Breast epithelium (tissue), 3 donors: ENCODE results near the gene HTT.

Experiments used
- POLR2A ChIP-seq: fragments of 450-650 bp; IDR thresholded peaks from one replicate; pipeline ENCODE4 v1.6.1; 2016; ENCODE audit warnings: antibody characterized with exemption, mild to moderate bottlenecking, moderate library complexity
- TF ChIP-seq, protein P1 (sequence below), 3 donors: fragments of 450-650 bp; IDR thresholded peaks; one replicate each; pipeline ENCODE4 v1.5.1; 2016 to 2017; ENCODE audit warnings: antibody characterized with exemption in 3 of 3, mild to moderate bottlenecking in 3 of 3, moderate library complexity in 3 of 3

GRCh38 chr4:3065551-3065950 lies 8.9 kb upstream of the HTT start:
- TF ChIP-seq, protein P1, sequence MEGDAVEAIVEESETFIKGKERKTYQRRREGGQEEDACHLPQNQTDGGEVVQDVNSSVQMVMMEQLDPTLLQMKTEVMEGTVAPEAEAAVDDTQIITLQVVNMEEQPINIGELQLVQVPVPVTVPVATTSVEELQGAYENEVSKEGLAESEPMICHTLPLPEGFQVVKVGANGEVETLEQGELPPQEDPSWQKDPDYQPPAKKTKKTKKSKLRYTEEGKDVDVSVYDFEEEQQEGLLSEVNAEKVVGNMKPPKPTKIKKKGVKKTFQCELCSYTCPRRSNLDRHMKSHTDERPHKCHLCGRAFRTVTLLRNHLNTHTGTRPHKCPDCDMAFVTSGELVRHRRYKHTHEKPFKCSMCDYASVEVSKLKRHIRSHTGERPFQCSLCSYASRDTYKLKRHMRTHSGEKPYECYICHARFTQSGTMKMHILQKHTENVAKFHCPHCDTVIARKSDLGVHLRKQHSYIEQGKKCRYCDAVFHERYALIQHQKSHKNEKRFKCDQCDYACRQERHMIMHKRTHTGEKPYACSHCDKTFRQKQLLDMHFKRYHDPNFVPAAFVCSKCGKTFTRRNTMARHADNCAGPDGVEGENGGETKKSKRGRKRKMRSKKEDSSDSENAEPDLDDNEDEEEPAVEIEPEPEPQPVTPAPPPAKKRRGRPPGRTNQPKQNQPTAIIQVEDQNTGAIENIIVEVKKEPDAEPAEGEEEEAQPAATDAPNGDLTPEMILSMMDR (IDR thresholded peaks at IDR 0.05) = no peak
- TF ChIP-seq POLR2A = no peak
